B cell (primary cell): ENCODE data around the gene NRXN2.

Source experiments
- EZH2 ChIP-seq: IDR thresholded peaks from 2 replicates; pipeline ENCODE4 v1.6.1; 2012; ENCODE audit warnings: borderline replicate concordance, low read depth, mild to moderate bottlenecking, moderate library complexity, low read length; ENCODE audit not compliant: insufficient read depth, poor library complexity, severe bottlenecking
- TF ChIP-seq, protein P1 (sequence below): fragments of 200-600 bp; IDR thresholded peaks from one replicate; pipeline ENCODE4 v1.8.0; 2022; ENCODE audit warnings: antibody characterized with exemption, mild to moderate bottlenecking

DNA sequence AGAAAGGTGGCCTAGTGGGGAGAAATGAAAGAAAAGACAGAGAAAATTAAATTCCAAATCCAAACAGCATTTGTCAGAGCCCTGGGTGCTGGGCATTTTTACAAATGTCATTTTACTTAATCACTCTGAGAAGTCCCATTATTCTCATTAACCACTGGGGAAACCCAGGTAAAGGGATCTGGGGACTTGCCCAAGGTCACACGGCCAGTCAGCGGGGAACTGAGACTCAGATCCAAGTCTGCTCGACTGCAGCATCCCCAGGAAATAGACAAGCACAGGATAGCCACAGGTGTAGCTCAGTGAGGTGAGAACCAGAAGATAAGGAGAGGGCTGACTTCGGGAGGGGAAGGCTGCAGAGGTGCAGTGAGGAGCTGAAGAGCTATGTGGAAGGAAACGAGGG, 7.9 kb downstream of the NRXN2 start:
- TF ChIP-seq, protein P1, sequence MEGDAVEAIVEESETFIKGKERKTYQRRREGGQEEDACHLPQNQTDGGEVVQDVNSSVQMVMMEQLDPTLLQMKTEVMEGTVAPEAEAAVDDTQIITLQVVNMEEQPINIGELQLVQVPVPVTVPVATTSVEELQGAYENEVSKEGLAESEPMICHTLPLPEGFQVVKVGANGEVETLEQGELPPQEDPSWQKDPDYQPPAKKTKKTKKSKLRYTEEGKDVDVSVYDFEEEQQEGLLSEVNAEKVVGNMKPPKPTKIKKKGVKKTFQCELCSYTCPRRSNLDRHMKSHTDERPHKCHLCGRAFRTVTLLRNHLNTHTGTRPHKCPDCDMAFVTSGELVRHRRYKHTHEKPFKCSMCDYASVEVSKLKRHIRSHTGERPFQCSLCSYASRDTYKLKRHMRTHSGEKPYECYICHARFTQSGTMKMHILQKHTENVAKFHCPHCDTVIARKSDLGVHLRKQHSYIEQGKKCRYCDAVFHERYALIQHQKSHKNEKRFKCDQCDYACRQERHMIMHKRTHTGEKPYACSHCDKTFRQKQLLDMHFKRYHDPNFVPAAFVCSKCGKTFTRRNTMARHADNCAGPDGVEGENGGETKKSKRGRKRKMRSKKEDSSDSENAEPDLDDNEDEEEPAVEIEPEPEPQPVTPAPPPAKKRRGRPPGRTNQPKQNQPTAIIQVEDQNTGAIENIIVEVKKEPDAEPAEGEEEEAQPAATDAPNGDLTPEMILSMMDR, result no peak
- TF ChIP-seq EZH2, result no peak
